ENCODE data around the gene MIER1. TPM values are rescaled to one million over a fixed set of nuclear protein-coding genes. Genes with fewer than 3 reads are reported as not detected.

The MIER1 gene
- total and polyA plus RNA-seq, 9 of the 15 experiments (the other 6 are each of a cell fraction or from before 2014, with no cell fraction given) = 13.9 to 34.8 (median 21.5) TPM

GRCh38 chr1:66916320-66916719 lies 8.5 kb upstream of the MIER1 start (continued):
- TF ChIP-seq ZNF609 (CRISPR knock-in tag; IDR thresholded peaks at IDR 0.05; ENCODE audit: borderline replicate concordance) = no peak
- TF ChIP-seq SRSF7 (optimal IDR thresholded peaks at IDR 0.05; ENCODE audit: low read depth, low read length) = no peak
- no peak for TF ChIP-seq SNAPC5 (CRISPR knock-in tag; IDR thresholded peaks at IDR 0.05)
- TF ChIP-seq TRIM24 (IDR thresholded peaks at IDR 0.05) = peak; percentile 87 to 92
- no peak for TF ChIP-seq ZNF280B (CRISPR knock-in tag; IDR thresholded peaks at IDR 0.05)
- no peak for TF ChIP-seq GTF2B (IDR thresholded peaks at IDR 0.05; ENCODE audit: extremely low read depth, insufficient read length)
- TF ChIP-seq VEZF1 (CRISPR knock-in tag; IDR thresholded peaks at IDR 0.05) = peak; percentile 57; the same call in 1 of the 2 replicates
- TF ChIP-seq CTBP1 (IDR thresholded peaks at IDR 0.05; ENCODE audit: borderline replicate concordance) = peak; percentile 64; the same call in 1 of the 2 replicates
- TF ChIP-seq ZBTB34 (CRISPR knock-in tag; IDR thresholded peaks at IDR 0.05) = no peak
- TF ChIP-seq ZNF740 (CRISPR knock-in tag; IDR thresholded peaks at IDR 0.05) = no peak
- TF ChIP-seq ZNF740 (tag; IDR thresholded peaks at IDR 0.05) = no peak
- TF ChIP-seq MYC (IDR thresholded peaks at IDR 0.05; ENCODE audit: low read depth, low read length) = no peak
- TF ChIP-seq MYC (CRISPR knock-in tag; IDR thresholded peaks at IDR 0.05; ENCODE audit: borderline replicate concordance, low read depth) = no peak
- no peak for TF ChIP-seq KLF1 (tag; IDR thresholded peaks at IDR 0.05)
- no peak for TF ChIP-seq SREBF2 (CRISPR knock-in tag; IDR thresholded peaks at IDR 0.05)
- TF ChIP-seq ZNF76 (CRISPR knock-in tag; IDR thresholded peaks at IDR 0.05; ENCODE audit: borderline replicate concordance) = no peak; the same call in 1 of the 2 replicates
- TF ChIP-seq NCOA4 (IDR thresholded peaks at IDR 0.05; ENCODE audit: partially characterized antibody) = no peak

Data from K562 (cell line).